Gastroesophageal sphincter (tissue), 4 donors: Measurements from ENCODE around the gene SV2C. TPM values are rescaled to one million over a fixed set of nuclear protein-coding genes. Genes with fewer than 3 reads are reported as not detected.
A peak's percentile ranks its signal among the peaks of the same experiment; 100 is the strongest.

Experiments
- ATAC-seq: fragments of 150-250 bp; one replicate; pipeline ENCODE4 v1.9.1; 2016; ENCODE audit warnings: mild to moderate bottlenecking, moderate library complexity
- H3K27ac ChIP-seq, 4 donors: fragments of 200-600 bp; sonication (generic) in 3 of 4; 1 replicate in 3 of 4; 2 replicates in 1 of 4; pipeline ENCODE4 v1.5.1; 2016 to 2019
- H3K27me3 ChIP-seq: fragments of 200-600 bp; sonication (generic); one replicate; pipeline ENCODE4 v1.5.1; 2019
- H3K36me3 ChIP-seq, 2 donors: fragments of 200-600 bp; sonication (generic); one replicate each; pipeline ENCODE4 v1.5.1; 2019; ENCODE audit warnings: control low read depth in 1 of 2
- H3K4me1 ChIP-seq, 3 donors: fragments of 200-600 bp; sonication (generic); 1 replicate in 2 of 3; 2 replicates in 1 of 3; pipeline ENCODE4 v1.5.1; 2016 to 2019; ENCODE audit warnings: control low read depth in 2 of 3
- H3K4me3 ChIP-seq, 2 donors: fragments of 200-600 bp; sonication (generic); one replicate each; pipeline ENCODE4 v1.5.1; 2019; ENCODE audit warnings: mild to moderate bottlenecking in 1 of 2, moderate library complexity in 1 of 2
- H3K9me3 ChIP-seq, 3 donors: fragments of 200-600 bp; sonication (generic); one replicate each; pipeline ENCODE4 v1.5.1; 2017 to 2019; ENCODE audit warnings: control low read depth in 2 of 3
- CTCF ChIP-seq, 4 experiments: fragments of 200-600 bp in 2 of 4; fragments of 450-650 bp in 2 of 4; sonication (generic) in 1 of 4; IDR thresholded peaks; one replicate each; pipeline ENCODE4 v1.5.1; 2017 to 2019; ENCODE audit warnings: antibody characterized with exemption in 4 of 4, mild to moderate bottlenecking in 2 of 4, moderate library complexity in 2 of 4
- EP300 ChIP-seq: sonication (generic); formaldehyde crosslinking; IDR thresholded peaks from one replicate; pipeline ENCODE4 v1.6.1; 2017; ENCODE audit warnings: antibody characterized with exemption, mild to moderate bottlenecking
- POLR2A ChIP-seq, 2 donors: fragments of 450-650 bp; IDR thresholded peaks; one replicate each; pipeline ENCODE4 v1.6.1; 2017; ENCODE audit warnings: antibody characterized with exemption in 2 of 2, mild to moderate bottlenecking in 2 of 2, moderate library complexity in 1 of 2
- POLR2AphosphoS5 ChIP-seq: sonication (generic); formaldehyde crosslinking; IDR thresholded peaks from one replicate; pipeline ENCODE4 v1.6.1; 2017; ENCODE audit warnings: antibody characterized with exemption
- WGBS, 2 donors: methylation state at CpG; one replicate each; pipeline ENCODE4 v1.1.5; 2018; ENCODE audit warnings: low coverage in 1 of 2; 5-methylcytosine and 5-hydroxymethylcytosine counted together
- total RNA-seq, 4 donors: library from RNA; depleted of rRNA; stranded (reverse); fragments of >200 nt; gene quantifications; one replicate each; pipeline ENCODE4 v1.1.0, GENCODE V29; 2016

Gene SV2C
- total RNA-seq, 4 donors from 2014 or later = 0.16 to 0.67 (median 0.39) TPM

GRCh38 chr5:76393035-76393680 lies 310.0 kb downstream of the SV2C start:
- no peak for ATAC-seq
- Histone ChIP-seq H3K9me3 (no peaks in the 10 kb centered on the region), H3K27ac (no peak overlapping the region), H3K27me3 (peaks cover under 1% of the 10 kb centered on the region), H3K4me3 (no peak overlapping the region), H3K36me3 (no peaks in the 10 kb centered on the region), H3K4me1 (no peaks in the 10 kb centered on the region)
- WGBS, 2 donors = 79 to 86% methylated on average over 5 of the region's 5 CpGs
- TF ChIP-seq CTCF (IDR thresholded peaks at IDR 0.05) (no peak), POLR2A (IDR thresholded peaks at IDR 0.05) (no peak), POLR2AphosphoS5 (no peak), EP300 (no peak)

DNA sequence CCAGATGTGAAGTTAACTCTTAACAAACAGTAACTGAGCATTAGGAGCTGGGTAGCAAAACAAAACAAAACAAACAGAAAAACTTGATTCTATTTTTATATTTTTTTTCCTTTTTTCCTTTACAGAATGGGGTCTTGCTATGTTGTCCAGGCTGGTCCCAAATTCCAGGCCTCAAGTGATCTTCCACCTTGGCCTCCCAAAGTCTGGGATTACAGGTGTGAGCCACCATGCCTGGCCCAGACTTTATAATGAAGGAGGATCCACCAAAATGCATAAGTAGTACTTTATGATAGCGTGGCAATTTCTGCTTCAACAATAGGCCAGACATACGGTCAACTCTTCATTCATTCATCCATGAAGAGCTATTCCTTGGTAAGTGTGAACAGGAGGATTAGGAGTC lies 314.0 kb downstream of the SV2C start:
- 94% methylated on average over 2 of the region's 2 CpGs; no CpG with 5 or more reads in 1 of the 2 donors for WGBS, 2 donors
- Histone ChIP-seq H3K36me3 (no peaks in the 10 kb centered on the region), H3K4me1 (peaks cover 0 to 6% (median 0%) of the 10 kb centered on the region in 3 donors), H3K27ac (no peak overlapping the region), H3K9me3 (no peaks in the 10 kb centered on the region), H3K4me3 (no peak overlapping the region), H3K27me3 (peaks cover 19% of the 10 kb centered on the region)
- TF ChIP-seq CTCF (IDR thresholded peaks at IDR 0.05) (no peak), EP300 (no peak), POLR2AphosphoS5 (no peak), POLR2A (IDR thresholded peaks at IDR 0.05) (no peak)
- no peak for ATAC-seq

- Histone ChIP-seq H3K4me3 (no peak overlapping the region), H3K27ac (no peak overlapping the region), H3K27me3 (peaks cover 37% of the 10 kb centered on the region), H3K4me1 (peaks cover 0 to 27% (median 4%) of the 10 kb centered on the region in 3 donors), H3K36me3 (no peaks in the 10 kb centered on the region), H3K9me3 (no peaks in the 10 kb centered on the region)
- TF ChIP-seq CTCF (IDR thresholded peaks at IDR 0.05) = no peak
- no peak for TF ChIP-seq EP300
- TF ChIP-seq POLR2AphosphoS5 = no peak
- no peak for TF ChIP-seq POLR2A (IDR thresholded peaks at IDR 0.05)
- 92 to 94% methylated on average over 2 of the region's 2 CpGs for WGBS, 2 donors
- ATAC-seq = no peak
Measured at GRCh38 chr5:76399268-76399667, 316.1 kb downstream of the SV2C start.

DNA sequence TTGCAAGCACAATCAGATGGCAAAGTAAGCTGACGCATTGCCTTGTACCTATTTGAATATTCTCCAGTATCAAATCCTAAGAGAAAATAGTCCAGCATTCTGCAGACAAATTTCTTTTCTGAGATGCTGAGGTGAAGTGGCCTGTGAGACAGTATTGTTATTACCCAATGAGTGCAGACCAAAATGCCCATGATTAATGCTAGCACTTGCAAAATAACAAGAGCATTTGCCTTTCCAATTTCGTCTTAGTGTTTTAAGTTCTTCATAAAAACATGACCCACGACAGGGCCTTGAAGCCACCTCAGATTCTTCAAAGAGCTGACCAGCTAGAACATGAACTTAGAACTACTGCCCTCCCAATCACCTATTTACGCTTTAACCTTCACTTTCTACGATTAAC lies 317.3 kb downstream of the SV2C start:
- TF ChIP-seq CTCF (IDR thresholded peaks at IDR 0.05) (no peak), EP300 (no peak), POLR2A (IDR thresholded peaks at IDR 0.05) (no peak), POLR2AphosphoS5 (no peak)
- peaks cover 46% of the 10 kb centered on the region for H3K27me3 ChIP-seq
- no peak overlapping the region for H3K4me3 ChIP-seq
- no peaks in the 10 kb centered on the region for H3K9me3 ChIP-seq
- no peaks in the 10 kb centered on the region for H3K36me3 ChIP-seq
- peaks cover 0 to 30% (median 4%) of the 10 kb centered on the region in 3 donors for H3K4me1 ChIP-seq
- H3K27ac ChIP-seq = no peak overlapping the region
- WGBS, 2 donors = 80 to 90% methylated on average over 5 of the region's 5 CpGs
- ATAC-seq = no peak

DNA sequence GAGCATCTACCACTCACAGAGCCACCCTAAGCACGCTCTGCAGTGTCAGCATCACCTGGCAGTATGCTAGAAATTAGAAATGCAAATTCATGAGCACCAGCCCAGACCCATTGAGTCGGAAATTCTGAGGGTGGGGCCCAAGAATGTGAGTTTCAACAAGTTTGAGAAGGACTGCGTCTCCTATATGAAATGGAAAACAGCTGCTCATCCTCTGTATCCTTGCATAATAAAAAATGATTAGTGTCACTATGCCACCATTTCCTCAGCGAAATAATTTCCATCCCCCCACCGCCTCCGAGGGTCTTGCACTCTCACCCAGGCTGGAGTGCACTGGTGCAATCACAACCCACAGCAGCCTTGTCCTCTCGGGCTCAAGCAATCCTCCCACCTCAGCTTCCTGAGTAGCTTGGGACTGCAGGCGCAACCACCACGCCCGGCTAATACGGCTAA lies 318.6 kb downstream of the SV2C start:
- H3K36me3 ChIP-seq = no peaks in the 10 kb centered on the region
- no peak for ATAC-seq

More for the DNA sequence above, 318.6 kb downstream of the SV2C start:
- Histone ChIP-seq H3K9me3 (no peaks in the 10 kb centered on the region), H3K4me3 (peak overlapping the region; percentile 4 to 65), H3K27ac (peak overlapping the region in 3 of 4 donors; percentile 49 to 86 (median 77)), H3K27me3 (peaks cover 46% of the 10 kb centered on the region), H3K4me1 (peaks cover 0 to 30% (median 4%) of the 10 kb centered on the region in 3 donors)
- 30 to 32% methylated on average over 7 to 9 of the region's 11 CpGs for WGBS, 2 donors
- TF ChIP-seq CTCF (IDR thresholded peaks at IDR 0.05) (no peak), POLR2A (IDR thresholded peaks at IDR 0.05) (no peak), EP300 (no peak), POLR2AphosphoS5 (no peak)
